Lower leg skin (tissue), 3 donors: Measurements from ENCODE around the gene HCLS1.
A peak's percentile ranks its signal among the peaks of the same experiment; 100 is the strongest.

Experiments
- CTCF ChIP-seq, 3 donors: fragments of 450-650 bp; IDR thresholded peaks; one replicate each; pipeline ENCODE4 v1.5.1; 2016; ENCODE audit warnings: antibody characterized with exemption in 3 of 3, mild to moderate bottlenecking in 3 of 3, moderate library complexity in 2 of 3
- POLR2A ChIP-seq, 2 donors: fragments of 450-650 bp; IDR thresholded peaks; one replicate each; pipeline ENCODE4 v1.6.1; 2016 to 2017; ENCODE audit warnings: antibody characterized with exemption in 2 of 2, mild to moderate bottlenecking in 1 of 2, moderate library complexity in 1 of 2

GRCh38 chr3:121660356-121661171 lies at the start of gene HCLS1:
- TF ChIP-seq CTCF (IDR thresholded peaks at IDR 0.05) (no peak), POLR2A (IDR thresholded peaks at IDR 0.05) (peak in 1 of 2 donors; percentile 43)
